ENCODE data around the gene DEDD2. TPM values are rescaled to one million over a fixed set of nuclear protein-coding genes. Genes with fewer than 3 reads are reported as not detected.

Gene DEDD2
- polyA plus RNA-seq, 1 donor from 2014 or later = 69.9 TPM

- no peaks in the 10 kb centered on the region for H3F3A ChIP-seq (ENCODE audit: insufficient read depth, low read length, poor library complexity, severe bottlenecking)
- H3K79me2 ChIP-seq (replicated peaks; ENCODE audit: insufficient read depth, low read length) = no peaks in the 10 kb centered on the region
- peaks cover 3% of the 10 kb centered on the region for H4K20me1 ChIP-seq (ENCODE audit: insufficient read depth)
- H3K27me3 ChIP-seq (ENCODE audit: insufficient read depth, low read depth, low read length) = no peaks in the 10 kb centered on the region
- H3K9me3 ChIP-seq (ENCODE audit: low read length) = no peaks in the 10 kb centered on the region
- no peak overlapping the region for H3K4me2 ChIP-seq (ENCODE audit: low read length)
- peaks cover 7% of the 10 kb centered on the region for H3K36me3 ChIP-seq (ENCODE audit: insufficient read depth, low read length)
- H3K4me3 ChIP-seq (ENCODE audit: low read length) = no peak overlapping the region
- no peak overlapping the region for H3K9ac ChIP-seq (ENCODE audit: low read length)
- no peak overlapping the region for H3K27ac ChIP-seq (ENCODE audit: low read length)
- no peak for TF ChIP-seq TAF1 (IDR thresholded peaks at IDR 0.05; ENCODE audit: low read depth)
- no peak for TF ChIP-seq MXI1 (conservative IDR thresholded peaks at IDR 0.05; ENCODE audit: poor library complexity, severe bottlenecking)
- TF ChIP-seq CTCF (IDR thresholded peaks at IDR 0.05; ENCODE audit: poor library complexity, severe bottlenecking) = no peak
- no peak for TF ChIP-seq EP300 (conservative IDR thresholded peaks at IDR 0.05; ENCODE audit: poor library complexity, severe bottlenecking)
- no peak for TF ChIP-seq POLR2AphosphoS5 (IDR thresholded peaks at IDR 0.05)
- TF ChIP-seq RAD21 (conservative IDR thresholded peaks at IDR 0.05) = no peak
- no peaks in the 10 kb centered on the region for H3K9me2 ChIP-seq (ENCODE audit: insufficient read depth, low read length)
- no peak overlapping the region for H2AFZ ChIP-seq (ENCODE audit: low read depth, low read length)
These were observed 17.9 kb downstream of the DEDD2 start for GRCh38 chr19:42199440-42200115.

GRCh38 chr19:42198676-42199439 is 18.6 kb downstream of the DEDD2 start:
- peaks cover 7% of the 10 kb centered on the region for H3K36me3 ChIP-seq (ENCODE audit: insufficient read depth, low read length)
- H3K27me3 ChIP-seq (ENCODE audit: insufficient read depth, low read depth, low read length) = no peaks in the 10 kb centered on the region
- no peak overlapping the region for H3K27ac ChIP-seq (ENCODE audit: low read length)
- no peaks in the 10 kb centered on the region for H3F3A ChIP-seq (ENCODE audit: insufficient read depth, low read length, poor library complexity, severe bottlenecking)
- H3K79me2 ChIP-seq (replicated peaks; ENCODE audit: insufficient read depth, low read length) = no peaks in the 10 kb centered on the region
- TF ChIP-seq EP300 (conservative IDR thresholded peaks at IDR 0.05; ENCODE audit: poor library complexity, severe bottlenecking) = no peak
- TF ChIP-seq MXI1 (conservative IDR thresholded peaks at IDR 0.05; ENCODE audit: poor library complexity, severe bottlenecking) = no peak
- TF ChIP-seq POLR2AphosphoS5 (IDR thresholded peaks at IDR 0.05) = no peak
- TF ChIP-seq SMC3 (conservative IDR thresholded peaks at IDR 0.05; ENCODE audit: poor library complexity) = no peak
- TF ChIP-seq REST (IDR thresholded peaks at IDR 0.05; ENCODE audit: borderline replicate concordance) = no peak
- TF ChIP-seq TAF1 (IDR thresholded peaks at IDR 0.05; ENCODE audit: low read depth) = no peak
- TF ChIP-seq EZH2 (IDR thresholded peaks at IDR 0.05; ENCODE audit: borderline replicate concordance, insufficient read depth, low read length, poor library complexity, severe bottlenecking) = no peak
- no peak for TF ChIP-seq CTCF (IDR thresholded peaks at IDR 0.05; ENCODE audit: poor library complexity, severe bottlenecking)
- no peak for TF ChIP-seq RAD21 (conservative IDR thresholded peaks at IDR 0.05)
- H3K4me3 ChIP-seq (ENCODE audit: low read length) = no peak overlapping the region
- H2AFZ ChIP-seq (ENCODE audit: low read depth, low read length) = no peak overlapping the region
- H3K9me3 ChIP-seq (ENCODE audit: low read length) = no peaks in the 10 kb centered on the region
- H3K9me2 ChIP-seq (ENCODE audit: insufficient read depth, low read length) = no peaks in the 10 kb centered on the region
- no peak overlapping the region for H3K9ac ChIP-seq (ENCODE audit: low read length)
- H3K4me2 ChIP-seq (ENCODE audit: low read length) = no peak overlapping the region
- H4K20me1 ChIP-seq (ENCODE audit: insufficient read depth) = peaks cover 3% of the 10 kb centered on the region
